Endothelial cell of umbilical vein (primary cell): ENCODE data around the gene GRIN3A. TPM values are rescaled to one million over a fixed set of nuclear protein-coding genes. Genes with fewer than 3 reads are reported as not detected.

Experiments used
- BruUV-seq: library from RNA; stranded (reverse); fragments of 400-500 nt; replicated peaks from 2 replicates; lab custom pipeline; 2021; lab: Mats Ljungman, UMichigan
- CTCF ChIA-PET: fragments of 300-600, 350-600 bp; sonication (Branson Sonifier 250); formaldehyde crosslinking; loops from one replicate; lab custom pipeline; 2021; ENCODE audit warnings: antibody characterized with exemption, inconsistent platforms; lab: Charles Lee
- POLR2A ChIA-PET: fragments of 300-600, 350-600 bp; sonication (Branson Sonifier 250); formaldehyde crosslinking; loops from one replicate; lab custom pipeline; 2021; ENCODE audit warnings: antibody characterized with exemption, inconsistent platforms; lab: Charles Lee
- DNase-seq: peaks from one replicate; pipeline ENCODE4 v3.0.0-alpha.2; 2011; ENCODE audit warnings: low read depth, low spot score
- FAIRE-seq: peaks from 2 replicates; lab custom pipeline; 2011; peaks lifted over from hg19 to GRCh38; lab: Jason Lieb, UNC
- H2AFZ ChIP-seq: 2 replicates; pipeline ENCODE4 v1.6.0; 2012; ENCODE audit warnings: low read depth, low read length, control low read depth, inconsistent platforms
- H3K27ac ChIP-seq: 2 replicates; pipeline ENCODE4 v1.5.1; 2011; ENCODE audit warnings: low read depth, mild to moderate bottlenecking, control low read depth, low read length, moderate library complexity; ENCODE audit not compliant: insufficient read depth
- H3K27me3 ChIP-seq, 2 experiments: 2 replicates each; pipeline versions ENCODE4 v1.6.0 to v1.6.1; 2011; ENCODE audit warnings: low read length in 2 of 2, mixed read lengths in 1 of 2; ENCODE audit not compliant: control insufficient read depth in 2 of 2, insufficient read depth in 2 of 2
- H3K36me3 ChIP-seq, 2 experiments: 2 replicates in 1 of 2; 3 replicates in 1 of 2; pipeline ENCODE4 v1.5.1; 2011; ENCODE audit warnings: low read length in 2 of 2, mild to moderate bottlenecking in 1 of 2, moderate library complexity in 1 of 2; ENCODE audit not compliant: control insufficient read depth in 2 of 2, insufficient read depth in 2 of 2; ENCODE audit errors: extremely low read depth in 1 of 2
- H3K4me1 ChIP-seq: 3 replicates; pipeline ENCODE4 v1.5.1; 2011; ENCODE audit warnings: mild to moderate bottlenecking, low read length; ENCODE audit not compliant: control insufficient read depth, insufficient read depth; ENCODE audit errors: extremely low read depth
- H3K4me2 ChIP-seq: 2 replicates; pipeline ENCODE4 v1.6.1; 2011; ENCODE audit warnings: low read length, control low read depth, mixed read lengths; ENCODE audit not compliant: insufficient read depth
- H3K4me3 ChIP-seq, 3 experiments: fragments of 200-600 bp in 1 of 3; sonication (generic), shearing (Covaris generic) in 1 of 3; replicated peaks in 1 of 3; 2 replicates each; pipeline ENCODE4 v1.5.1; 2011 to 2016; ENCODE audit warnings: control low read depth in 3 of 3, low read length in 3 of 3, mild to moderate bottlenecking in 2 of 3, inconsistent platforms in 1 of 3, low read depth in 1 of 3, moderate library complexity in 1 of 3; ENCODE audit not compliant: insufficient read depth in 1 of 3
- H3K79me2 ChIP-seq: 2 replicates; pipeline ENCODE4 v1.6.0; 2012; ENCODE audit warnings: low read length, inconsistent platforms; ENCODE audit not compliant: control insufficient read depth, insufficient read depth
- H3K9ac ChIP-seq: replicated peaks from 2 replicates; pipeline ENCODE3; 2011; ENCODE audit warnings: low read length, control low read depth; ENCODE audit not compliant: insufficient read depth; ENCODE audit errors: extremely low read depth
- H3K9me1 ChIP-seq: replicated peaks from 3 replicates; pipeline ENCODE4 v1.6.0; 2011; ENCODE audit warnings: mild to moderate bottlenecking, low read length; ENCODE audit not compliant: control insufficient read depth, insufficient read depth; ENCODE audit errors: extremely low read depth
- H3K9me3 ChIP-seq: replicated peaks from 2 replicates; pipeline ENCODE4 v1.5.1; 2012; ENCODE audit warnings: low read length, inconsistent platforms; ENCODE audit not compliant: control insufficient read depth, insufficient read depth
- H4K20me1 ChIP-seq: replicated peaks from 2 replicates; pipeline ENCODE3; 2011; ENCODE audit warnings: mild to moderate bottlenecking, low read length; ENCODE audit not compliant: control insufficient read depth, insufficient read depth; ENCODE audit errors: extremely low read depth
- CTCF ChIP-seq, 2 donors: IDR thresholded peaks; 1 replicate in 1 of 2; 2 replicates in 1 of 2; pipeline ENCODE4 v1.5.1; 2011; ENCODE audit warnings: low read length in 2 of 2, mild to moderate bottlenecking in 2 of 2, moderate library complexity in 2 of 2, control low read depth in 1 of 2, inconsistent platforms in 1 of 2, low read depth in 1 of 2; ENCODE audit not compliant: insufficient read depth in 1 of 2; ENCODE audit errors: extremely low read depth in 1 of 2
- EZH2 ChIP-seq: IDR thresholded peaks from 2 replicates; pipeline ENCODE4 v1.6.1; 2012; ENCODE audit warnings: borderline replicate concordance, low read depth, mild to moderate bottlenecking, moderate library complexity, low read length, inconsistent platforms; ENCODE audit not compliant: severe bottlenecking
- FOS ChIP-seq: IDR thresholded peaks from 2 replicates; pipeline ENCODE4 v1.6.1; 2011; ENCODE audit warnings: mild to moderate bottlenecking, low read length, moderate library complexity, borderline replicate concordance; ENCODE audit not compliant: insufficient read depth
- GATA2 ChIP-seq: IDR thresholded peaks from 2 replicates; pipeline ENCODE4 v1.7.0; 2011; ENCODE audit warnings: low read depth, mild to moderate bottlenecking, moderate library complexity, mixed read lengths, low read length; ENCODE audit not compliant: insufficient read length, insufficient read depth
- JUN ChIP-seq: IDR thresholded peaks from 2 replicates; pipeline ENCODE4 v1.6.1; 2011; ENCODE audit warnings: borderline replicate concordance, low read depth; ENCODE audit not compliant: insufficient read length, insufficient read depth
- MAX ChIP-seq: IDR thresholded peaks from 2 replicates; pipeline ENCODE4 v1.6.1; 2011; ENCODE audit not compliant: insufficient read depth, insufficient read length
- MYC ChIP-seq: IDR thresholded peaks from one replicate; pipeline ENCODE4 v1.6.1; 2011; ENCODE audit warnings: mild to moderate bottlenecking, low read depth, low read length
- POLR2A ChIP-seq: IDR thresholded peaks from 2 replicates; pipeline ENCODE4 v1.6.1; 2012; ENCODE audit warnings: low read depth, mild to moderate bottlenecking, control low read depth, low read length
- POLR2AphosphoS5 ChIP-seq: IDR thresholded peaks from 2 replicates; pipeline ENCODE4 v1.6.1; 2012; ENCODE audit warnings: low read depth, mild to moderate bottlenecking, control low read depth, low read length, moderate library complexity; ENCODE audit not compliant: insufficient read depth
- dilution Hi-C: fragments of 300-500 bp; cut with MboI; formaldehyde crosslinking; loops from one replicate; pipeline ENCODE4 v1.15.0; 2019; ENCODE audit warnings: low sequenced_read_pairs; ENCODE audit not compliant: extremely low pct_ligation_motif_present
- intact Hi-C: fragments of 100-400 bp; cut with micrococcal nuclease; formaldehyde crosslinking; loops from one replicate; pipeline ENCODE4 v1.10.0; 2022
- polyA plus RNA-seq, 4 experiments: library from polyadenylated mRNA; depleted of rRNA in 3 of 4; stranded (reverse) in 3 of 4; unstranded in 1 of 4; fragments of >200 nt; gene quantifications; 2 replicates each; pipeline versions ENCODE4 v1.2.1 to v1.2.3, GENCODE V29; 2011 to 2012; ENCODE audit warnings: missing spikeins in 1 of 4
- total RNA-seq: library from RNA; stranded (reverse); gene quantifications from 2 replicates; pipeline ENCODE4 v1.2.3, GENCODE V29; 2021

GRIN3A gene
- total and polyA plus RNA-seq, 2 donors (not counting 3 experiments of a cell fraction or from before 2014, with no cell fraction given): not detected

GRCh38 chr9:101674165-101674564 is 64.3 kb downstream of the GRIN3A start:
- BruUV-seq: no TSS peak
- Histone ChIP-seq H3K4me1 (no peaks in the 10 kb centered on the region), H3K27me3 (no peaks in the 10 kb centered on the region), H3K36me3 (no peaks in the 10 kb centered on the region), H4K20me1 (no peaks in the 10 kb centered on the region), H3K79me2 (no peaks in the 10 kb centered on the region), H3K9ac (no peak overlapping the region), H3K9me1 (no peaks in the 10 kb centered on the region), H2AFZ (no peak overlapping the region), H3K9me3 (peaks cover 2% of the 10 kb centered on the region), H3K4me2 (no peak overlapping the region), H3K4me3 (no peak overlapping the region), H3K27ac (no peak overlapping the region)
- dilution Hi-C loops: no loop called here
- FAIRE-seq: no peak
- ChIA-PET POLR2A (no interaction called here), CTCF (no interaction called here)
- no peak for DNase-seq
- TF ChIP-seq MAX (no peak), EZH2 (no peak), GATA2 (no peak), POLR2AphosphoS5 (no peak), JUN (no peak)
- intact Hi-C loops: no loop called here

- no peak overlapping the region for H3K4me2 ChIP-seq
- no peaks in the 10 kb centered on the region for H3K4me1 ChIP-seq
- no peaks in the 10 kb centered on the region for H4K20me1 ChIP-seq
- H3K79me2 ChIP-seq: no peaks in the 10 kb centered on the region
- no peak overlapping the region for H3K27ac ChIP-seq
- ChIA-PET POLR2A (no interaction called here), CTCF (no interaction called here)
- H2AFZ ChIP-seq: no peak overlapping the region
- no peaks in the 10 kb centered on the region for H3K9me1 ChIP-seq
- no peaks in the 10 kb centered on the region for H3K27me3 ChIP-seq
- TF ChIP-seq POLR2AphosphoS5 (no peak), JUN (no peak), CTCF (IDR thresholded peaks at IDR 0.05; ENCODE audit: extremely low read depth in 1 of 2, insufficient read depth in 1 of 2, low read depth in 1 of 2, low read length in 2 of 2) (no peak), POLR2A (no peak), MYC (no peak), MAX (no peak), GATA2 (no peak), FOS (no peak), EZH2 (no peak)
- intact Hi-C loops (no loop called here), dilution Hi-C loops (no loop called here)
- no TSS peak for BruUV-seq
- H3K36me3 ChIP-seq: no peaks in the 10 kb centered on the region
- H3K9me3 ChIP-seq: no peaks in the 10 kb centered on the region
- FAIRE-seq (no peak), DNase-seq (no peak)
- no peak overlapping the region for H3K4me3 ChIP-seq
- no peak overlapping the region for H3K9ac ChIP-seq
These were observed 64.8 kb downstream of the GRIN3A start for GRCh38 chr9:101673642-101674041.
